ENCODE results near the gene PIAS2. TPM values are rescaled to one million over a fixed set of nuclear protein-coding genes. Genes with fewer than 3 reads are reported as not detected.

PIAS2 gene
- total and polyA plus RNA-seq, 7 donors: 5.5 to 66.7 (median 44.8) TPM

GRCh38 chr18:46759890-46760289 is 157.4 kb downstream of the PIAS2 start:
- 54 to 67% (median 65%) methylated on average over 6 of the region's 6 CpGs for WGBS, 3 donors
- H3K4me3 ChIP-seq: no peak overlapping the region
- no peak overlapping the region for H3K27ac ChIP-seq
- ATAC-seq (no peak), DNase-seq (no peak)
- TF ChIP-seq, protein P1, sequence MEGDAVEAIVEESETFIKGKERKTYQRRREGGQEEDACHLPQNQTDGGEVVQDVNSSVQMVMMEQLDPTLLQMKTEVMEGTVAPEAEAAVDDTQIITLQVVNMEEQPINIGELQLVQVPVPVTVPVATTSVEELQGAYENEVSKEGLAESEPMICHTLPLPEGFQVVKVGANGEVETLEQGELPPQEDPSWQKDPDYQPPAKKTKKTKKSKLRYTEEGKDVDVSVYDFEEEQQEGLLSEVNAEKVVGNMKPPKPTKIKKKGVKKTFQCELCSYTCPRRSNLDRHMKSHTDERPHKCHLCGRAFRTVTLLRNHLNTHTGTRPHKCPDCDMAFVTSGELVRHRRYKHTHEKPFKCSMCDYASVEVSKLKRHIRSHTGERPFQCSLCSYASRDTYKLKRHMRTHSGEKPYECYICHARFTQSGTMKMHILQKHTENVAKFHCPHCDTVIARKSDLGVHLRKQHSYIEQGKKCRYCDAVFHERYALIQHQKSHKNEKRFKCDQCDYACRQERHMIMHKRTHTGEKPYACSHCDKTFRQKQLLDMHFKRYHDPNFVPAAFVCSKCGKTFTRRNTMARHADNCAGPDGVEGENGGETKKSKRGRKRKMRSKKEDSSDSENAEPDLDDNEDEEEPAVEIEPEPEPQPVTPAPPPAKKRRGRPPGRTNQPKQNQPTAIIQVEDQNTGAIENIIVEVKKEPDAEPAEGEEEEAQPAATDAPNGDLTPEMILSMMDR (IDR thresholded peaks at IDR 0.05): no peak
- no peaks in the 10 kb centered on the region for H3K36me3 ChIP-seq (ENCODE audit: insufficient read depth in 1 of 2, low read depth in 1 of 2)
- intact Hi-C loops (cut with DNase I): loop anchor here in 1 of 2 donors (5.0 kb wide), 1 partner anchor 48 kb away; no protein-coding TSS in a partner anchor
- peaks cover 0 to 4% (median 0%) of the 10 kb centered on the region in 3 donors for H3K27me3 ChIP-seq (ENCODE audit: insufficient read depth in 3 of 3, low read length in 2 of 3)
- no peaks in the 10 kb centered on the region for H3K9me3 ChIP-seq
- H3K4me1 ChIP-seq: peaks cover 21% of the 10 kb centered on the region

DNA sequence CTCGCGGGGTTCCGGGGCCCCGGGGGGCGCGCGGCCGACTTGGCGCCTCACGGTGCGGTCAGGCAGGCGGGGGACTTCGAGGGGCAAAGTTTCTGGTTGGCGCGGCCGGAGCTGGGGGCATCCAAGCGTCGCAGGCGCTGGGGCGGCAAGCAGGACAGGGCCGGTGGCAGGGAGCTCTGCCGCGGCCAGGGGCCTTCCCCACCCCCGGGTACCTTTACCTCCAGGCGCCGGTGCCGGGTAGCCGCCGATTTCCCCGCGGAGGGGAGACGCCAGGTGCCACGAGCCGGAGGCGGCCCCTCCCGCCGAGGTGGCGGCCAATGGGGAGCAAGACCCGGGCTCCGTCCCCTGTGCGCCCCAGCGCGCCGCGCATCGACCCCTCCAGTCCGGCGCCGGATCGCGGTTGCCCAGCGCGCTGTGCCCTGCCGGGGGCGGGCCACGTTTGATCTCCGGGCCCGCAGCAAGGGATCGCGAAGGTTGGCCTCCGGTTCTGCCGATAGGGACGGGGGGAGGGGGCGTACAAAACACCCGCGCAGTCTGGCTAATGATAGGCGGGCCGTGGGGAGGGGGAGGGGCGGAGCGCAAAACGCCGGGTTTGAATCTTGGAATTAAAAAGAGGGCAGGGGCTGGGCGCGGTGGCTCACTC is 160.6 kb downstream of the PIAS2 start, which contains the start of gene ST8SIA5:
Gene ST8SIA5 (minus strand): TSS at position 495 of the 643 bp plus-strand sequence. CDS start 545 bp downstream, outside the sequence.
- ATAC-seq (peak; percentile 64 to 72 (median 66)), DNase-seq (peak; percentile 38 to 66)
- H3K9me3 ChIP-seq: no peaks in the 10 kb centered on the region
- WGBS, 3 donors: 1% methylated on average over 49 to 74 of the region's 74 CpGs
- intact Hi-C loops (cut with DNase I): loop anchor here in 1 of 2 donors (5.0 kb wide), 1 partner anchor 44 kb away; no protein-coding TSS in a partner anchor
- TF ChIP-seq, protein P1 (IDR thresholded peaks at IDR 0.05): no peak
- peaks cover 27% of the 10 kb centered on the region for H3K4me1 ChIP-seq
- H3K36me3 ChIP-seq (ENCODE audit: insufficient read depth in 1 of 2, low read depth in 1 of 2): no peaks in the 10 kb centered on the region
- peaks cover 0 to 4% (median 0%) of the 10 kb centered on the region in 3 donors for H3K27me3 ChIP-seq (ENCODE audit: insufficient read depth in 3 of 3, low read length in 2 of 3)
- H3K27ac ChIP-seq: peak within 1 kb of the TSS; percentile 88
- H3K4me3 ChIP-seq: peak within 1 kb of the TSS; percentile 72

- peak overlapping the region; percentile 88 for H3K27ac ChIP-seq
- peaks cover 0 to 4% (median 0%) of the 10 kb centered on the region in 3 donors for H3K27me3 ChIP-seq (ENCODE audit: insufficient read depth in 3 of 3, low read length in 2 of 3)
- WGBS, 3 donors: 3 to 4% (median 3%) methylated on average over 34 to 41 of the region's 41 CpGs
- TF ChIP-seq, protein P1 (IDR thresholded peaks at IDR 0.05): no peak
- H3K4me3 ChIP-seq: peak overlapping the region; percentile 72
- ATAC-seq: peak; percentile 0 to 14 (median 12)
- no peak for DNase-seq
- H3K36me3 ChIP-seq (ENCODE audit: insufficient read depth in 1 of 2, low read depth in 1 of 2): no peaks in the 10 kb centered on the region
- no peaks in the 10 kb centered on the region for H3K9me3 ChIP-seq
- intact Hi-C loops (cut with DNase I): loop anchor here in 1 of 2 donors (5.0 kb wide), 1 partner anchor 44 kb away; no protein-coding TSS in a partner anchor
- peaks cover 22% of the 10 kb centered on the region for H3K4me1 ChIP-seq
Observed at GRCh38 chr18:46756025-46756558, 161.2 kb downstream of the PIAS2 start.

- ATAC-seq: peak in 2 of 4 donors; percentile 5 to 20
- H3K27me3 ChIP-seq (ENCODE audit: insufficient read depth in 3 of 3, low read length in 2 of 3): peaks cover 0 to 4% (median 0%) of the 10 kb centered on the region in 3 donors
- intact Hi-C loops (cut with DNase I): loop anchor here (2.0 to 5.0 kb wide), 2 partner anchors 43 kb away; no protein-coding TSS in a partner anchor
- no peaks in the 10 kb centered on the region for H3K9me3 ChIP-seq
- WGBS, 3 donors: 9 to 15% (median 11%) methylated on average over 17 of the region's 17 CpGs
- H3K27ac ChIP-seq: peak overlapping the region; percentile 88
- H3K36me3 ChIP-seq (ENCODE audit: insufficient read depth in 1 of 2, low read depth in 1 of 2): no peaks in the 10 kb centered on the region
- DNase-seq: no peak
- H3K4me1 ChIP-seq: peaks cover 17% of the 10 kb centered on the region
- TF ChIP-seq, protein P1 (IDR thresholded peaks at IDR 0.05): no peak
- peak overlapping the region; percentile 72 for H3K4me3 ChIP-seq
Observed at GRCh38 chr18:46755315-46756024, 161.8 kb downstream of the PIAS2 start.
